Activated CD4-positive, alpha-beta memory T cell treated with anti-CD3 and anti-CD28 coated beads, Interleukin-2, amount 10 ng/mL, durations not matched to agents 7 days and 5 days (primary cell): ENCODE measurements around the gene DLK2. TPM values are rescaled to one million over a fixed set of nuclear protein-coding genes. Genes with fewer than 3 reads are reported as not detected.
"Not testable (repeated sequence)": the region's sequence is repeated elsewhere in the genome, so short reads cannot be mapped to it uniquely, and the experiment has no call there.

Source experiments
- CTCF ChIA-PET: fragments of 350-600 bp; sonication (Branson Sonifier 250); formaldehyde crosslinking; loops from one replicate; lab custom pipeline; 2021; ENCODE audit warnings: antibody characterized with exemption, inconsistent platforms; lab: Charles Lee
- POLR2A ChIA-PET: fragments of 350-600 bp; sonication (Branson Sonifier 250); formaldehyde crosslinking; loops from one replicate; lab custom pipeline; 2021; ENCODE audit warnings: antibody characterized with exemption; lab: Charles Lee
- DNase-seq: peaks from one replicate; pipeline ENCODE4 v3.0.0-alpha.2; 2020
- H3K27ac Mint-ChIP-seq: one replicate; pipeline ENCODE4 v1.8.0; 2021; ENCODE audit warnings: mild to moderate bottlenecking, mixed read lengths
- H3K27me3 Mint-ChIP-seq: one replicate; pipeline ENCODE4 v1.8.0; 2021; ENCODE audit warnings: mixed read lengths
- H3K36me3 Mint-ChIP-seq: one replicate; pipeline ENCODE4 v1.8.0; 2021; ENCODE audit warnings: low read depth, mixed read lengths
- H3K4me1 Mint-ChIP-seq: one replicate; pipeline ENCODE4 v1.8.0; 2021; ENCODE audit warnings: mixed read lengths
- H3K4me3 Mint-ChIP-seq: one replicate; pipeline ENCODE4 v1.8.0; 2021; ENCODE audit warnings: mild to moderate bottlenecking, mixed read lengths
- H3K9me3 Mint-ChIP-seq: one replicate; pipeline ENCODE4 v1.8.0; 2021; ENCODE audit warnings: mixed read lengths
- total RNA-seq, 2 experiments: library from RNA; stranded (reverse); gene quantifications; one replicate each; pipeline ENCODE4 v1.2.3, GENCODE V29; 2021

DLK2 gene
- total RNA-seq, 2 experiments from 2014 or later = 0.18 to 0.50 TPM

GRCh38 chr6:43464337-43464736 lies 9.0 kb upstream of the DLK2 start:
- ChIA-PET POLR2A (no interaction called here), CTCF (interaction anchor here (1.4 to 1.6 kb wide), 2 partner anchors 41 to 42 kb away, joined by 4 read pairs; no protein-coding TSS in a partner anchor)
- H3K4me3 Mint-ChIP-seq = no peak overlapping the region
- H3K4me1 Mint-ChIP-seq = no peaks in the 10 kb centered on the region
- no peak overlapping the region for H3K27ac Mint-ChIP-seq
- no peaks in the 10 kb centered on the region for H3K9me3 Mint-ChIP-seq
- peaks cover 31% of the 10 kb centered on the region for H3K27me3 Mint-ChIP-seq
- no peaks in the 10 kb centered on the region for H3K36me3 Mint-ChIP-seq
- no peak for DNase-seq

- H3K9me3 Mint-ChIP-seq = no peaks in the 10 kb centered on the region
- CTCF ChIA-PET = no interaction called here
Observed at GRCh38 chr6:43461936-43462335, 6.6 kb upstream of the DLK2 start.

GRCh38 chr6:43460032-43460431 lies 4.7 kb upstream of the DLK2 start:
- CTCF ChIA-PET = interaction anchor here (1.3 kb wide), 1 partner anchor 231 kb away, joined by 4 read pairs; the partner anchor contains the start of gene DNPH1
- no peak overlapping the region for H3K4me3 Mint-ChIP-seq
- peaks cover 42% of the 10 kb centered on the region for H3K27me3 Mint-ChIP-seq
- H3K9me3 Mint-ChIP-seq = no peaks in the 10 kb centered on the region
- POLR2A ChIA-PET = interaction anchor here (1.0 kb wide), 1 partner anchor 9 kb away, joined by 3 read pairs; no protein-coding TSS in a partner anchor
- H3K27ac Mint-ChIP-seq = no peak overlapping the region
- peaks cover 4% of the 10 kb centered on the region for H3K36me3 Mint-ChIP-seq
- DNase-seq = no peak
- peaks cover 6% of the 10 kb centered on the region for H3K4me1 Mint-ChIP-seq

More at GRCh38 chr6:43461936-43462335, 6.6 kb upstream of the DLK2 start:
- Mint-ChIP-seq H3K27ac (no peak overlapping the region), H3K4me3 (no peak overlapping the region), H3K36me3 (no peaks in the 10 kb centered on the region), H3K4me1 (no peaks in the 10 kb centered on the region), H3K27me3 (peaks cover 28% of the 10 kb centered on the region)
- POLR2A ChIA-PET = interaction anchor here (0.7 kb wide), 1 partner anchor 92 kb away, joined by 3 read pairs; the partner anchor contains the start of gene ZNF318
- no peak for DNase-seq

GRCh38 chr6:43459535-43459934 lies 4.2 kb upstream of the DLK2 start:
- H3K27me3 Mint-ChIP-seq = peaks cover 42% of the 10 kb centered on the region
- CTCF ChIA-PET = interaction anchor here (0.5 to 1.3 kb wide), 2 partner anchors 97 to 230 kb away, joined by 3 to 4 read pairs; partner anchors contain the start of gene DNPH1

GRCh38 chr6:43458154-43458553 lies 2.8 kb upstream of the DLK2 start:
- POLR2A ChIA-PET = interaction anchor here (0.7 kb wide), 1 partner anchor 272 kb away, joined by 3 read pairs; no protein-coding TSS in a partner anchor
- CTCF ChIA-PET = interaction anchor here (0.7 to 1.4 kb wide), 3 partner anchors 52 to 1551 kb away, joined by 3 to 4 read pairs (median 3); partner anchors contain the start of gene LRRC73
- H3K27me3 Mint-ChIP-seq = peaks cover 42% of the 10 kb centered on the region

More at GRCh38 chr6:43459535-43459934, 4.2 kb upstream of the DLK2 start:
- Mint-ChIP-seq H3K4me1 (peaks cover 10% of the 10 kb centered on the region), H3K9me3 (no peaks in the 10 kb centered on the region), H3K4me3 (no peak overlapping the region), H3K27ac (no peak overlapping the region), H3K36me3 (peaks cover 4% of the 10 kb centered on the region)
- no peak for DNase-seq
- POLR2A ChIA-PET = interaction anchor here (1.0 kb wide), 1 partner anchor 8 kb away, joined by 3 read pairs; no protein-coding TSS in a partner anchor

GRCh38 chr6:43457643-43458042 lies 2.3 kb upstream of the DLK2 start:
- Mint-ChIP-seq H3K4me3 (no peak overlapping the region), H3K9me3 (no peaks in the 10 kb centered on the region), H3K36me3 (peaks cover 4% of the 10 kb centered on the region), H3K27me3 (peaks cover 39% of the 10 kb centered on the region), H3K4me1 (peaks cover 14% of the 10 kb centered on the region), H3K27ac (no peak overlapping the region)
- no peak for DNase-seq
- ChIA-PET POLR2A (interaction anchor here (0.6 to 0.7 kb wide), 2 partner anchors 68 to 271 kb away, joined by 3 read pairs; no protein-coding TSS in a partner anchor), CTCF (interaction anchor here (0.7 to 5.5 kb wide), 6 partner anchors 20 to 697 kb away, joined by 3 to 62 read pairs (median 3); partner anchors contain the start of gene LRRC73)

More at GRCh38 chr6:43458154-43458553, 2.8 kb upstream of the DLK2 start:
- not testable (repeated sequence) for H3K36me3 Mint-ChIP-seq, DNase-seq, H3K4me3 Mint-ChIP-seq, H3K27ac Mint-ChIP-seq, H3K9me3 Mint-ChIP-seq
- peaks cover 14% of the 10 kb centered on the region for H3K4me1 Mint-ChIP-seq

- CTCF ChIA-PET = interaction anchor here (0.6 to 5.5 kb wide), 6 partner anchors 11 to 226 kb away, joined by 3 to 62 read pairs (median 4); partner anchors contain the start of genes DNPH1 and LRRC73
Observed at GRCh38 chr6:43454696-43455530, 435 bp downstream of the DLK2 start.

GRCh38 chr6:43454290-43454695 lies 1.1 kb downstream of the DLK2 start:
- DNase-seq = peak; percentile 68
- H3K36me3 Mint-ChIP-seq = peaks cover 14% of the 10 kb centered on the region
- peaks cover 14% of the 10 kb centered on the region for H3K4me1 Mint-ChIP-seq
- H3K4me3 Mint-ChIP-seq = peak overlapping the region; percentile 66
- ChIA-PET CTCF (interaction anchor here (0.7 to 5.5 kb wide), 4 partner anchors 42 to 132 kb away, joined by 3 to 62 read pairs (median 4); no protein-coding TSS in a partner anchor), POLR2A (interaction anchor here (1.3 kb wide), 1 partner anchor 56 kb away, joined by 3 read pairs; the partner anchor contains the start of gene LRRC73)
- no peaks in the 10 kb centered on the region for H3K9me3 Mint-ChIP-seq
- no peak overlapping the region for H3K27ac Mint-ChIP-seq
- H3K27me3 Mint-ChIP-seq = peaks cover 20% of the 10 kb centered on the region

More at GRCh38 chr6:43454696-43455530, 435 bp downstream of the DLK2 start:
- POLR2A ChIA-PET = interaction anchor here (0.6 to 1.9 kb wide), 4 partner anchors 15 to 55 kb away, joined by 3 to 9 read pairs (median 3); partner anchors contain the start of gene LRRC73
- peak; percentile 26 for DNase-seq
- peaks cover 14% of the 10 kb centered on the region for H3K4me1 Mint-ChIP-seq
- no peak overlapping the region for H3K27ac Mint-ChIP-seq
- H3K27me3 Mint-ChIP-seq = peaks cover 24% of the 10 kb centered on the region
- peak overlapping the region; percentile 66 for H3K4me3 Mint-ChIP-seq
- no peaks in the 10 kb centered on the region for H3K9me3 Mint-ChIP-seq
- H3K36me3 Mint-ChIP-seq = peaks cover 11% of the 10 kb centered on the region

GRCh38 chr6:43453831-43454230 lies 1.5 kb downstream of the DLK2 start:
- peaks cover 14% of the 10 kb centered on the region for H3K4me1 Mint-ChIP-seq
- H3K27ac Mint-ChIP-seq = no peak overlapping the region
- peaks cover 20% of the 10 kb centered on the region for H3K27me3 Mint-ChIP-seq
- H3K9me3 Mint-ChIP-seq = no peaks in the 10 kb centered on the region
- H3K36me3 Mint-ChIP-seq = peaks cover 18% of the 10 kb centered on the region
- H3K4me3 Mint-ChIP-seq = peak overlapping the region; percentile 66
- CTCF ChIA-PET = interaction anchor here (0.7 to 5.5 kb wide), 5 partner anchors 13 to 131 kb away, joined by 3 to 62 read pairs (median 4); no protein-coding TSS in a partner anchor
- DNase-seq = no peak
- POLR2A ChIA-PET = interaction anchor here (1.3 kb wide), 1 partner anchor 56 kb away, joined by 3 read pairs; the partner anchor contains the start of gene LRRC73

GRCh38 chr6:43452896-43453295 lies 2.5 kb downstream of the DLK2 start:
- peaks cover 20% of the 10 kb centered on the region for H3K27me3 Mint-ChIP-seq
- H3K36me3 Mint-ChIP-seq = peaks cover 25% of the 10 kb centered on the region
- H3K4me3 Mint-ChIP-seq = no peak overlapping the region
- ChIA-PET CTCF (interaction anchor here (1.0 to 5.5 kb wide), 4 partner anchors 12 to 117 kb away, joined by 3 to 62 read pairs (median 4); partner anchors contain the start of gene TJAP1), POLR2A (no interaction called here)
- no peaks in the 10 kb centered on the region for H3K9me3 Mint-ChIP-seq
- H3K27ac Mint-ChIP-seq = no peak overlapping the region
- no peak for DNase-seq
- peaks cover 14% of the 10 kb centered on the region for H3K4me1 Mint-ChIP-seq

- POLR2A ChIA-PET = no interaction called here
- H3K36me3 Mint-ChIP-seq = peaks cover 26% of the 10 kb centered on the region
- no peak overlapping the region for H3K27ac Mint-ChIP-seq
- H3K9me3 Mint-ChIP-seq = no peaks in the 10 kb centered on the region
- DNase-seq = no peak
- H3K4me1 Mint-ChIP-seq = peaks cover 14% of the 10 kb centered on the region
- CTCF ChIA-PET = interaction anchor here (1.2 to 5.5 kb wide), 2 partner anchors 55 to 116 kb away, joined by 3 to 62 read pairs; no protein-coding TSS in a partner anchor
- no peak overlapping the region for H3K4me3 Mint-ChIP-seq
- H3K27me3 Mint-ChIP-seq = peaks cover 19% of the 10 kb centered on the region
Observed at GRCh38 chr6:43451939-43452338, 3.4 kb downstream of the DLK2 start.

GRCh38 chr6:43451348-43451747 lies 4.0 kb downstream of the DLK2 start:
- Mint-ChIP-seq H3K9me3 (no peaks in the 10 kb centered on the region), H3K36me3 (peaks cover 26% of the 10 kb centered on the region), H3K4me1 (peaks cover 14% of the 10 kb centered on the region), H3K27me3 (peaks cover 13% of the 10 kb centered on the region), H3K4me3 (no peak overlapping the region), H3K27ac (no peak overlapping the region)
- ChIA-PET POLR2A (interaction anchor here (1.0 kb wide), 1 partner anchor 9 kb away, joined by 3 read pairs; no protein-coding TSS in a partner anchor), CTCF (interaction anchor here (0.6 kb wide), 1 partner anchor 64 kb away, joined by 3 read pairs; no protein-coding TSS in a partner anchor)
- no peak for DNase-seq
